Measurements from ENCODE around the gene CDC25B. TPM values are rescaled to one million over a fixed set of nuclear protein-coding genes. Genes with fewer than 3 reads are reported as not detected.
"Not testable (repeated sequence)": the region's sequence is repeated elsewhere in the genome, so short reads cannot be mapped to it uniquely, and the experiment has no call there.

The CDC25B gene
- total RNA-seq, 1 donor: 23.5 TPM

GRCh38 chr20:3823881-3824280 lies 27.8 kb downstream of the CDC25B start:
- Histone ChIP-seq H3K9me3 (ENCODE audit: low read depth, low read length) (no peaks in the 10 kb centered on the region), H3K27me3 (ENCODE audit: insufficient read depth, low read length) (no peaks in the 10 kb centered on the region), H2AFZ (ENCODE audit: low read length) (no peak overlapping the region), H3K27ac (ENCODE audit: low read depth, low read length) (no peak overlapping the region), H3K4me3 (ENCODE audit: insufficient read depth, low read length) (no peak overlapping the region), H3K4me1 (ENCODE audit: insufficient read depth, low read length) (peaks cover 12% of the 10 kb centered on the region), H3K79me2 (ENCODE audit: insufficient read depth, low read length) (peaks cover 17% of the 10 kb centered on the region), H3K4me2 (ENCODE audit: insufficient read depth, low read length) (no peak overlapping the region), H3K36me3 (ENCODE audit: insufficient read depth, low read length) (peaks cover 34% of the 10 kb centered on the region), H4K20me1 (ENCODE audit: insufficient read depth, low read length) (peaks cover 3% of the 10 kb centered on the region)
- no peak for DNase-seq (ENCODE audit: insufficient read length, low spot score, missing footprints)
- no peak for TF ChIP-seq CTCF (IDR thresholded peaks at IDR 0.05; ENCODE audit: extremely low read depth, low read depth, low read length)

DNA sequence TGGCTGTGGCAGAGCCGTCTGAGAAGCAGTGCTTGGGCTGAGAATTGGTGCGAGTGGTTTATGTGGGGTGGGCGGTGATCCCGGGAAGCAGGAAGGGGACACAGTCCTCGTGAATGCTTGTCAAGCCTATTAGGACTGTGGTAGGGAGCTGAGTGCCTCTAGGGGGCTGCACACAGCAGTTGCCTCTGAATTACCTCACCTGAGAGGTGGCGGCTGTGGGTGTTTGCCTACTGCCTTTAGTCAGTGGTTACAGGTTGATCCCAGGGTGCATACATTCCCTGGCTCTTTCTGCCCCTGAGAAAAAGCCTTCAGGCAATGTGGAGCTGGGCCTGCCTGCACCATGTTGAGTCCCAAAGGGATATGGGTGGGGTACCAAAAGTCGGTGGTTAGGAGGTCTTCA lies 29.4 kb downstream of the CDC25B start:
- no peak overlapping the region for H3K4me3 ChIP-seq (ENCODE audit: insufficient read depth, low read length)
- H3K4me2 ChIP-seq (ENCODE audit: insufficient read depth, low read length): no peak overlapping the region
- TF ChIP-seq CTCF (IDR thresholded peaks at IDR 0.05; ENCODE audit: extremely low read depth, low read depth, low read length): no peak
- H3K36me3 ChIP-seq (ENCODE audit: insufficient read depth, low read length): peaks cover 34% of the 10 kb centered on the region
- H2AFZ ChIP-seq (ENCODE audit: low read length): no peak overlapping the region
- no peaks in the 10 kb centered on the region for H3K27me3 ChIP-seq (ENCODE audit: insufficient read depth, low read length)
- no peak for DNase-seq (ENCODE audit: insufficient read length, low spot score, missing footprints)
- peaks cover 7% of the 10 kb centered on the region for H3K4me1 ChIP-seq (ENCODE audit: insufficient read depth, low read length)
- no peaks in the 10 kb centered on the region for H3K9me3 ChIP-seq (ENCODE audit: low read depth, low read length)
- no peak overlapping the region for H3K27ac ChIP-seq (ENCODE audit: low read depth, low read length)
- H4K20me1 ChIP-seq (ENCODE audit: insufficient read depth, low read length): peaks cover 3% of the 10 kb centered on the region
- H3K79me2 ChIP-seq (ENCODE audit: insufficient read depth, low read length): peaks cover 17% of the 10 kb centered on the region

DNA sequence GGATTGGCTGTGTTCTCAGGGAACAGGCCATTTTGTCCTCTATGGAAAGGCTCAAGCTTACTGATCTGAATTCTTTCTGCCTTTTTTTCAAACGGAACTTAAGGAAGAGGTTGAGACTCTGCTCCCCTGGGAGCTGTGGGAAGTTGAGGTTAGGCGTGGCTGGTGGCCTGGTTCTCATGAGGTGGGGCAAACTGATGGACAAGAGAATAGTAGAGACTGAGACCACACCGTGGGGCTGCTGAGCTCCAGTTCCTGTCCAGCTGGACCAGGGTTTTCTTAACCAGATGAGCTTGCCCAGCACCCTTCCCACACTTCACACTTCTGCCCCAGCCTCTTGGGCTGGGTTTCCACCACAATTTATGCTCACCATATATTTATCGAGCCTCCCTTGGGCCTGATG lies 30.3 kb downstream of the CDC25B start:
- peaks cover 34% of the 10 kb centered on the region for H3K36me3 ChIP-seq (ENCODE audit: insufficient read depth, low read length)
- H2AFZ ChIP-seq (ENCODE audit: low read length): no peak overlapping the region
- TF ChIP-seq CTCF (IDR thresholded peaks at IDR 0.05; ENCODE audit: extremely low read depth, low read depth, low read length): no peak
- H3K27me3 ChIP-seq (ENCODE audit: insufficient read depth, low read length): no peaks in the 10 kb centered on the region
- no peaks in the 10 kb centered on the region for H3K9me3 ChIP-seq (ENCODE audit: low read depth, low read length)
- no peak overlapping the region for H3K4me3 ChIP-seq (ENCODE audit: insufficient read depth, low read length)
- DNase-seq (ENCODE audit: insufficient read length, low spot score, missing footprints): no peak
- H3K79me2 ChIP-seq (ENCODE audit: insufficient read depth, low read length): peaks cover 10% of the 10 kb centered on the region
- H3K27ac ChIP-seq (ENCODE audit: low read depth, low read length): no peak overlapping the region
- peaks cover 3% of the 10 kb centered on the region for H3K4me1 ChIP-seq (ENCODE audit: insufficient read depth, low read length)
- peaks cover 3% of the 10 kb centered on the region for H4K20me1 ChIP-seq (ENCODE audit: insufficient read depth, low read length)
- H3K4me2 ChIP-seq (ENCODE audit: insufficient read depth, low read length): no peak overlapping the region

DNA sequence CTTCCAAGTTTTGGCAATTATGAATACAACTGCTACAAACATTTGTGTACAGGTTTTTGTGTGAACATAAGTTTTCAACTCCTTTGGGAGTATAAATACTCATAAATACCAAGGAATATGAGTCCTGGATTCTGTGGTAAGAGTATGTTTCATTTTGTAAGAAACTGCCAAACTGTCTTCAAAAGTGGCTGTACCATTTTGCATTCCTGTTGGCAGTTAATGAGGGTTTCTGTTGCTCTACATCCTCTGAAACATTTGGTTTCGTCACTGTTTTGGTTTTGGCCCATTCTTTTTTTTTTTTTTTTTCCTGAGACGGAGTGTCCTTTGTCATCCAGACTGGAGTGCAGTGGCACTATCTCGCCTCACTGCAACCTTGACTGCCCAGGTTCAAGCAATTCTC lies 32.7 kb downstream of the CDC25B start:
- H3K27me3 ChIP-seq (ENCODE audit: insufficient read depth, low read length): no peaks in the 10 kb centered on the region
- no peaks in the 10 kb centered on the region for H3K9me3 ChIP-seq (ENCODE audit: low read depth, low read length)
- H4K20me1 ChIP-seq (ENCODE audit: insufficient read depth, low read length): peaks cover 3% of the 10 kb centered on the region
- no peaks in the 10 kb centered on the region for H3K4me1 ChIP-seq (ENCODE audit: insufficient read depth, low read length)
- peaks cover 22% of the 10 kb centered on the region for H3K36me3 ChIP-seq (ENCODE audit: insufficient read depth, low read length)
- H2AFZ ChIP-seq (ENCODE audit: low read length): no peak overlapping the region
- no peak for TF ChIP-seq CTCF (IDR thresholded peaks at IDR 0.05; ENCODE audit: extremely low read depth, low read depth, low read length)
- H3K4me2 ChIP-seq (ENCODE audit: insufficient read depth, low read length): no peak overlapping the region
- H3K79me2 ChIP-seq (ENCODE audit: insufficient read depth, low read length): no peaks in the 10 kb centered on the region
- H3K4me3 ChIP-seq (ENCODE audit: insufficient read depth, low read length): no peak overlapping the region
- H3K27ac ChIP-seq (ENCODE audit: low read depth, low read length): no peak overlapping the region
- DNase-seq (ENCODE audit: insufficient read length, low spot score, missing footprints): no peak

DNA sequence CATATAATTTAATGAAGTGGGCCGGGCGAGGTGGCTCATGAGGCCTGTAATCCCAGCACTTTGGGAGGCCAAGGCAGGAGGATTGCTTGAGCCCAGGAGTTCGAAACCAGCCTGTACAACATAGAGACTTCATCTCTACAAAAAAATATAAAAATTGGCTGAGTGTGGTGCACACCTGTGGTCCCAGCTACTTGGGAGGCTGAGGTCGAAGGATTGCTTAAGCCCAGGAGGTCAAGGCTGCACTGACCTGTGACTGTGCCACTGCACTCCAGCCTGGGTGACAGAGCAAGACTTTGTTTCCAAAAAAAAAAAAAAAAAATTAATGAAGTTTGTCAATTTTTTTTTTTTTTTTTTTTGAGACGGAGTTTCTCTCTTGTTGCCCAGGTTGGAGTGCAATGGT lies 33.8 kb downstream of the CDC25B start:
- H3K4me1 ChIP-seq (ENCODE audit: insufficient read depth, low read length); DNase-seq (ENCODE audit: insufficient read length, low spot score, missing footprints); H3K9me3 ChIP-seq (ENCODE audit: low read depth, low read length); H2AFZ ChIP-seq (ENCODE audit: low read length); H4K20me1 ChIP-seq (ENCODE audit: insufficient read depth, low read length); H3K27me3 ChIP-seq (ENCODE audit: insufficient read depth, low read length); H3K4me2 ChIP-seq (ENCODE audit: insufficient read depth, low read length); H3K27ac ChIP-seq (ENCODE audit: low read depth, low read length); H3K79me2 ChIP-seq (ENCODE audit: insufficient read depth, low read length); H3K4me3 ChIP-seq (ENCODE audit: insufficient read depth, low read length): not testable (repeated sequence)
- H3K36me3 ChIP-seq (ENCODE audit: insufficient read depth, low read length): peaks cover 12% of the 10 kb centered on the region

Measured in osteoblast (primary cell).